C4-2B (cell line): ENCODE results near the gene ROGDI.

Experiments
- H3K27ac ChIP-seq: fragments of 450-650 bp; 2 replicates; pipeline ENCODE4 v1.5.1; 2017
- CTCF ChIP-seq: fragments of 450-650 bp; conservative IDR thresholded peaks from 2 replicates; pipeline ENCODE4 v1.5.1; 2017; ENCODE audit warnings: mild to moderate bottlenecking
- ZFX ChIP-seq: fragments of 450-650 bp; IDR thresholded peaks from 2 replicates; pipeline ENCODE4 v1.6.1; 2017

The ROGDI gene

GRCh38 chr16:4802659-4803287 lies 340 bp upstream of the ROGDI start:
- TF ChIP-seq ZFX (no peak), CTCF (no peak)
- peak overlapping the region; percentile 83 for H3K27ac ChIP-seq

GRCh38 chr16:4801051-4801961 lies 1.1 kb downstream of the ROGDI start:
- TF ChIP-seq ZFX (no peak), CTCF (no peak)
- H3K27ac ChIP-seq = peak overlapping the region; percentile 83

- peak overlapping the region; percentile 83 for H3K27ac ChIP-seq
- TF ChIP-seq CTCF (no peak), ZFX (no peak)
Measured at GRCh38 chr16:4800290-4801041, 2.0 kb downstream of the ROGDI start.

- peak overlapping the region; percentile 83; the same call in 1 of the 2 replicates for H3K27ac ChIP-seq
- TF ChIP-seq ZFX (no peak), CTCF (no peak)
Measured at GRCh38 chr16:4799171-4799855, 3.1 kb downstream of the ROGDI start.

GRCh38 chr16:4798456-4798855 lies 4.0 kb downstream of the ROGDI start:
- TF ChIP-seq CTCF (no peak), ZFX (no peak)
- H3K27ac ChIP-seq = no peak overlapping the region

- TF ChIP-seq CTCF (no peak), ZFX (no peak)
- H3K27ac ChIP-seq = no peak overlapping the region
Measured at GRCh38 chr16:4797805-4798252, 4.6 kb downstream of the ROGDI start.
